ENCODE measurements around the gene PSENEN.

DNA sequence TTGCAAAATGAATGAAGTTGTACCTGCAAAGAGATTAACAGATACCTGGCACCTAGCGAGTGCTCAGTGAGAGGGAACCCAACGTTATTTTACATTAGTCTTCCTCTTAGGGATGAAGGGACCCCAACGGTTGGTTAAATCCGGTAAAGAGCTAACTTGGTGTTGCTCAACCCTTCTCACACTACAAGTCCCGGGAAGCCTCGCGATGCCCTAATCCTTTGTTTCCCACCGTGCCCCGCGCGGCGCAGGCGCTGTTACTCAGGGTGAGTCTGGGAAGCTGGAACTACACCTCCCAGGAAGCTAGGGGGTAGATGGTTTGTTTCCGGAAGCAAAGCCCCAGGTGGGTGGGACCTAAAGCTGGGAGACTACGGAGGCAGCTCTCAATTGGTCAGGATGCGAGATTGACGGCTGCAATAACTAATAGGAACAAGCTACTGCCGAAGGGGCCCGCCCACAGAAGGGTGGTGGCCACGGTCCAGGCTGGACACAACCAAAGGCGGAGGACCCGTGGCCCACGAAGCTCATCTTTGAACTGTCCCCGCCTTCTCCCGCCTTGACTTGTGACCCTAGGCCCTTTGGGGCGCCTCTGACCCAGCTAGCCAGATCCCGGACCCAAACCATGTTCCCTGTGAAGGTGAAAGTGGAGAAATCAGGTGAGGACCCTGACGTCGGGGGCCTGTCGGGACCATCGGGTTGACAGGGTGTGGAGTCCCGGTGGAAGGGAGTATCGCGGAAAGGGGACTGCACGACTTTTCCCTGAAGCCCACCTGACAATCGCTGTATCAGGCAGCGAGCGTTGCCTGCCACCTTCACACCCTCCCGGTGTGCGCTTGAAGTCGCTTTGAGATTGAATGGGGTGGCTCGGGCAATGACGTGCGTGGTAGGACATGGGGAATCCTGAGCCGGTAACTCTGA lies 2.9 kb downstream of the PSENEN start, which contains the start of gene LIN37:
- TF ChIP-seq, protein P1, sequence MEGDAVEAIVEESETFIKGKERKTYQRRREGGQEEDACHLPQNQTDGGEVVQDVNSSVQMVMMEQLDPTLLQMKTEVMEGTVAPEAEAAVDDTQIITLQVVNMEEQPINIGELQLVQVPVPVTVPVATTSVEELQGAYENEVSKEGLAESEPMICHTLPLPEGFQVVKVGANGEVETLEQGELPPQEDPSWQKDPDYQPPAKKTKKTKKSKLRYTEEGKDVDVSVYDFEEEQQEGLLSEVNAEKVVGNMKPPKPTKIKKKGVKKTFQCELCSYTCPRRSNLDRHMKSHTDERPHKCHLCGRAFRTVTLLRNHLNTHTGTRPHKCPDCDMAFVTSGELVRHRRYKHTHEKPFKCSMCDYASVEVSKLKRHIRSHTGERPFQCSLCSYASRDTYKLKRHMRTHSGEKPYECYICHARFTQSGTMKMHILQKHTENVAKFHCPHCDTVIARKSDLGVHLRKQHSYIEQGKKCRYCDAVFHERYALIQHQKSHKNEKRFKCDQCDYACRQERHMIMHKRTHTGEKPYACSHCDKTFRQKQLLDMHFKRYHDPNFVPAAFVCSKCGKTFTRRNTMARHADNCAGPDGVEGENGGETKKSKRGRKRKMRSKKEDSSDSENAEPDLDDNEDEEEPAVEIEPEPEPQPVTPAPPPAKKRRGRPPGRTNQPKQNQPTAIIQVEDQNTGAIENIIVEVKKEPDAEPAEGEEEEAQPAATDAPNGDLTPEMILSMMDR (optimal IDR thresholded peaks at IDR 0.05 in 1 of 3, IDR thresholded peaks at IDR 0.05 in 1 of 3, conservative IDR thresholded peaks at IDR 0.05 in 1 of 3; ENCODE audit: extremely low read depth in 1 of 3, insufficient read depth in 2 of 3, low read length in 3 of 3): no peak
- no peak for TF ChIP-seq EZH2 (IDR thresholded peaks at IDR 0.05; ENCODE audit: low read length)

Data from keratinocyte (primary cell).